CD4-positive, alpha-beta memory T cell (primary cell): Measurements from ENCODE around the gene ACTG2. TPM values are rescaled to one million over a fixed set of nuclear protein-coding genes. Genes with fewer than 3 reads are reported as not detected.

Source experiments
- CTCF ChIA-PET: fragments of 350-600 bp; sonication (Branson Sonifier 250); formaldehyde crosslinking; loops from one replicate; lab custom pipeline; 2021; ENCODE audit warnings: inconsistent platforms; ENCODE audit not compliant: partially characterized antibody; lab: Charles Lee
- POLR2A ChIA-PET: fragments of 350-600 bp; sonication (Branson Sonifier 250); formaldehyde crosslinking; loops from one replicate; lab custom pipeline; 2021; ENCODE audit not compliant: partially characterized antibody; lab: Charles Lee
- DNase-seq, 5 donors: peaks; one replicate each; pipeline versions ENCODE4 v3.0.0 to v3.0.0-alpha.2; 2020 to 2022; ENCODE audit warnings: mixed read lengths in 1 of 5
- H3K27ac ChIP-seq: one replicate; pipeline ENCODE4 v1.7.0; 2013; ENCODE audit warnings: low read depth, low read length
- H3K27me3 ChIP-seq: 2 replicates; pipeline ENCODE4 v1.7.0; 2013; ENCODE audit warnings: mild to moderate bottlenecking, low read length, moderate library complexity; ENCODE audit not compliant: insufficient read depth
- H3K36me3 ChIP-seq: 2 replicates; pipeline ENCODE4 v1.7.0; 2013; ENCODE audit warnings: mild to moderate bottlenecking, low read length, moderate library complexity; ENCODE audit not compliant: insufficient read depth
- H3K4me1 ChIP-seq: 2 replicates; pipeline ENCODE4 v1.7.0; 2013; ENCODE audit warnings: mild to moderate bottlenecking, low read length, moderate library complexity; ENCODE audit not compliant: insufficient read depth
- H3K4me3 ChIP-seq, 2 donors: one replicate each; pipeline ENCODE4 v1.7.0; 2013; ENCODE audit warnings: low read length in 2 of 2, mild to moderate bottlenecking in 1 of 2
- H3K9me3 ChIP-seq, 2 donors: one replicate each; pipeline ENCODE4 v1.7.0; 2013; ENCODE audit warnings: low read length in 2 of 2, control low read depth in 1 of 2; ENCODE audit not compliant: control insufficient read depth in 1 of 2
- H3K27ac Mint-ChIP-seq, 7 donors: one replicate each; pipeline ENCODE4 v1.8.0; 2020 to 2021; ENCODE audit warnings: mixed read lengths in 7 of 7, mild to moderate bottlenecking in 6 of 7, inconsistent platforms in 3 of 7, moderate library complexity in 3 of 7
- H3K27me3 Mint-ChIP-seq, 2 donors: one replicate each; pipeline ENCODE4 v1.8.0; 2020 to 2021; ENCODE audit warnings: mixed read lengths in 2 of 2
- H3K36me3 Mint-ChIP-seq, 2 donors: one replicate each; pipeline ENCODE4 v1.8.0; 2020 to 2021; ENCODE audit warnings: mixed read lengths in 2 of 2, inconsistent platforms in 1 of 2, mild to moderate bottlenecking in 1 of 2
- H3K4me1 Mint-ChIP-seq, 4 donors: one replicate each; pipeline ENCODE4 v1.8.0; 2020 to 2021; ENCODE audit warnings: mixed read lengths in 4 of 4, mild to moderate bottlenecking in 1 of 4
- H3K4me3 Mint-ChIP-seq, 8 donors: one replicate each; pipeline ENCODE4 v1.8.0; 2020 to 2021; ENCODE audit warnings: mixed read lengths in 8 of 8, mild to moderate bottlenecking in 7 of 8, moderate library complexity in 6 of 8, inconsistent platforms in 3 of 8
- H3K9me3 Mint-ChIP-seq, 8 donors: one replicate each; pipeline ENCODE4 v1.8.0; 2020 to 2021; ENCODE audit warnings: mixed read lengths in 8 of 8, mild to moderate bottlenecking in 5 of 8, inconsistent platforms in 3 of 8, moderate library complexity in 1 of 8
- intact Hi-C: fragments of 100-400 bp; cut with micrococcal nuclease; formaldehyde crosslinking; loops from one replicate; pipeline ENCODE4 v1.15.1; 2023
- polyA plus RNA-seq, 2 donors: library from polyadenylated mRNA; unstranded; fragments of 300-500 nt; fragmentation: Illumina TruSeq; gene quantifications; one replicate each; pipeline ENCODE4 v1.2.3, GENCODE V29; 2021
- total RNA-seq, 2 experiments: library from RNA; stranded (reverse); gene quantifications; one replicate each; pipeline ENCODE4 v1.2.3, GENCODE V29; 2021

The ACTG2 gene
- total and polyA plus RNA-seq, 4 experiments from 2014 or later, result not detected

GRCh38 chr2:73968357-73968937, 75.6 kb downstream of the ACTG2 start:
- POLR2A ChIA-PET, result interaction anchor here (0.6 to 1.5 kb wide), 4 partner anchors 10 to 127 kb away, joined by 3 to 5 read pairs (median 3); no protein-coding TSS in a partner anchor
- Histone ChIP-seq H3K4me1 (peaks cover 34% of the 10 kb centered on the region), H3K27ac (no peak overlapping the region), H3K36me3 (no peaks in the 10 kb centered on the region), H3K4me3 (no peak overlapping the region), H3K27me3 (no peaks in the 10 kb centered on the region), H3K9me3 (no peaks in the 10 kb centered on the region)
- DNase-seq, result no peak
- H3K27me3 Mint-ChIP-seq, result no peaks in the 10 kb centered on the region
- no peak overlapping the region for H3K4me3 Mint-ChIP-seq
- peaks cover 0 to 1% (median 0%) of the 10 kb centered on the region in 8 donors for H3K9me3 Mint-ChIP-seq
- peaks cover 35 to 64% (median 46%) of the 10 kb centered on the region in 4 donors for H3K4me1 Mint-ChIP-seq
- no peaks in the 10 kb centered on the region for H3K36me3 Mint-ChIP-seq
- peak overlapping the region in 3 of 7 donors; percentile 57 to 63 (median 63) for H3K27ac Mint-ChIP-seq
- intact Hi-C loops, result no loop called here
- CTCF ChIA-PET, result no interaction called here

GRCh38 chr2:73969356-73969755, 76.5 kb downstream of the ACTG2 start:
- no peaks in the 10 kb centered on the region for H3K36me3 Mint-ChIP-seq

More at GRCh38 chr2:73969356-73969755, 76.5 kb downstream of the ACTG2 start:
- no peaks in the 10 kb centered on the region for H3K36me3 ChIP-seq
- no peaks in the 10 kb centered on the region for H3K9me3 ChIP-seq
- H3K4me3 ChIP-seq, result no peak overlapping the region
- Mint-ChIP-seq H3K27me3 (no peaks in the 10 kb centered on the region), H3K27ac (peak overlapping the region in 3 of 7 donors; percentile 36 to 81 (median 68)), H3K4me3 (peak overlapping the region in 2 of 8 donors; percentile 15 to 57), H3K9me3 (no peaks in the 10 kb centered on the region), H3K4me1 (peaks cover 29 to 55% (median 39%) of the 10 kb centered on the region in 4 donors)
- no peaks in the 10 kb centered on the region for H3K27me3 ChIP-seq
- POLR2A ChIA-PET, result interaction anchor here (0.9 to 1.2 kb wide), 2 partner anchors 11 to 13 kb away, joined by 3 to 5 read pairs; no protein-coding TSS in a partner anchor
- H3K4me1 ChIP-seq, result peaks cover 28% of the 10 kb centered on the region
- no peak for DNase-seq
- no peak overlapping the region for H3K27ac ChIP-seq
- intact Hi-C loops, result no loop called here
- CTCF ChIA-PET, result interaction anchor here (0.8 to 4.0 kb wide), 2 partner anchors 9 to 18 kb away, joined by 3 to 23 read pairs; no protein-coding TSS in a partner anchor

Other genes with a start within 250 kb of the ACTG2 start
- gene TPRKB, start 155.7 kb upstream of the ACTG2 start, total RNA-seq, result 10 to 100 TPM; 31.7 to 33.0 TPM
- gene TPRKB, start 155.7 kb upstream of the ACTG2 start, polyA plus RNA-seq, result 10 to 100 TPM; 64.4 to 74.4 TPM
- gene DUSP11, start 112.9 kb upstream of the ACTG2 start, total RNA-seq, result 10 to 100 TPM; 45.5 to 45.7 TPM
- gene DUSP11, start 112.9 kb upstream of the ACTG2 start, polyA plus RNA-seq, result 10 to 100 TPM; 61.6 to 80.5 TPM
- gene C2orf78, start 108.8 kb upstream of the ACTG2 start, total RNA-seq, result not detected
- gene C2orf78, start 108.8 kb upstream of the ACTG2 start, polyA plus RNA-seq, result not detected
- 10 to 100 TPM; 34.8 to 37.3 TPM for gene STAMBP, start 64.0 kb upstream of the ACTG2 start, total RNA-seq
- gene STAMBP, start 64.0 kb upstream of the ACTG2 start, polyA plus RNA-seq, result 10 to 100 TPM; 46.0 to 49.5 TPM
- gene DGUOK, start 33.9 kb downstream of the ACTG2 start, total RNA-seq, result 10 to 100 TPM; 52.2 to 55.5 TPM
- gene DGUOK, start 33.9 kb downstream of the ACTG2 start, polyA plus RNA-seq, result 100 to 1,000 TPM; 185 to 199 TPM
- 10 to 100 TPM; 18.2 to 19.4 TPM for gene TET3, start 91.9 kb downstream of the ACTG2 start, total RNA-seq
- under 1 TPM; 0.03 to 0.57 TPM for gene TET3, start 91.9 kb downstream of the ACTG2 start, polyA plus RNA-seq